K562 (cell line): Measurements from ENCODE around the gene NSF. TPM values are rescaled to one million over a fixed set of nuclear protein-coding genes. Genes with fewer than 3 reads are reported as not detected.

ENCODE experiments used
- ATF6 ChIP-seq: sonication (generic); formaldehyde crosslinking; IDR thresholded peaks from 2 replicates; pipeline ENCODE4 v1.4.0; 2020; ENCODE audit warnings: mild to moderate bottlenecking, missing genetic modification reagents
- C11orf30 ChIP-seq: fragments of 450-650 bp; IDR thresholded peaks from 2 replicates; pipeline ENCODE4 v1.6.1; 2016; ENCODE audit warnings: low read depth, mild to moderate bottlenecking
- FOSL1 ChIP-seq: fragments of 200-800 bp; sonication (Bioruptor generic); conservative IDR thresholded peaks from 2 replicates; pipeline ENCODE4 v1.6.1; 2016; ENCODE audit warnings: missing genetic modification characterization, missing compliant biosample characterization
- FOXK2 ChIP-seq, 2 experiments: fragments of 450-650 bp; IDR thresholded peaks in 1 of 2; conservative IDR thresholded peaks in 1 of 2; 2 replicates each; pipeline ENCODE4 v1.6.1; 2016; ENCODE audit warnings: low read depth in 2 of 2, mild to moderate bottlenecking in 1 of 2
- HDAC8 ChIP-seq: fragments of 450-650 bp; IDR thresholded peaks from 2 replicates; pipeline ENCODE4 v1.6.1; 2016; ENCODE audit warnings: mild to moderate bottlenecking, missing genetic modification characterization, moderate library complexity, missing compliant biosample characterization
- HEY1 ChIP-seq: fragments of 250-450 bp; sonication (Bioruptor Pico); IDR thresholded peaks from 2 replicates; pipeline ENCODE4 v1.5.0; 2020; ENCODE audit warnings: mild to moderate bottlenecking, moderate library complexity, borderline replicate concordance
- MBD2 ChIP-seq: sonication (generic); IDR thresholded peaks from 2 replicates; pipeline ENCODE4 v1.6.1; 2016; ENCODE audit warnings: low read depth, borderline replicate concordance
- MCM2 ChIP-seq: fragments of 450-650 bp; IDR thresholded peaks from 2 replicates; pipeline ENCODE4 v1.6.1; 2017; ENCODE audit warnings: low read depth, mild to moderate bottlenecking
- POLR2AphosphoS5 ChIP-seq: IDR thresholded peaks from 2 replicates; pipeline ENCODE4 v1.6.1; 2011; ENCODE audit warnings: mild to moderate bottlenecking, low read depth, low read length, moderate library complexity; ENCODE audit not compliant: control insufficient read depth, insufficient read depth
- RCOR1 ChIP-seq, 2 experiments: IDR thresholded peaks; 2 replicates each; pipeline ENCODE4 v1.6.1; 2012; ENCODE audit warnings: low read depth in 2 of 2, low read length in 2 of 2, borderline replicate concordance in 1 of 2, improper control_type of control experiment in 1 of 2
- SMARCE1 ChIP-seq: fragments of 450-650 bp; IDR thresholded peaks from 2 replicates; pipeline ENCODE4 v1.7.1; 2016; ENCODE audit warnings: mild to moderate bottlenecking
- SRF ChIP-seq, 2 experiments: fragments of 250-450, 450-650 bp in 1 of 2; sonication (Bioruptor Pico) in 1 of 2; sonication (generic) in 1 of 2; formaldehyde crosslinking; IDR thresholded peaks; 2 replicates each; pipeline versions ENCODE4 v1.5.0 to v1.5.1; 2020 to 2022; ENCODE audit warnings: mild to moderate bottlenecking in 1 of 2, missing genetic modification reagents in 1 of 2
- TAL1 ChIP-seq: fragments of 450-650 bp; IDR thresholded peaks from 2 replicates; pipeline ENCODE4 v1.6.1; 2016; ENCODE audit warnings: mild to moderate bottlenecking
- THAP12 ChIP-seq: fragments of 250-450 bp; sonication (Bioruptor Pico); IDR thresholded peaks from 2 replicates; pipeline ENCODE4 v1.9.0; 2021; ENCODE audit warnings: mild to moderate bottlenecking, inconsistent platforms
- ZHX1 ChIP-seq: fragments of 150-350 bp; conservative IDR thresholded peaks from 2 replicates; pipeline ENCODE4 v1.6.1; 2014; ENCODE audit warnings: low read length
- ZNF316 ChIP-seq: fragments of 450-650 bp; IDR thresholded peaks from 2 replicates; pipeline ENCODE4 v1.6.1; 2016
- ZNF395 ChIP-seq: fragments of 200-800 bp; sonication (Bioruptor generic); IDR thresholded peaks from 2 replicates; pipeline ENCODE4 v1.6.1; 2017; ENCODE audit warnings: missing genetic modification characterization, missing compliant biosample characterization
- ZNF696 ChIP-seq: fragments of 250-450 bp; sonication (Bioruptor Pico); conservative IDR thresholded peaks from 2 replicates; pipeline ENCODE4 v1.4.0; 2020; ENCODE audit warnings: mild to moderate bottlenecking, moderate library complexity
- ZNF699 ChIP-seq: fragments of 250-450 bp; sonication (Bioruptor Pico); IDR thresholded peaks from 2 replicates; pipeline ENCODE4 v1.8.0; 2021; ENCODE audit warnings: mild to moderate bottlenecking, moderate library complexity; ENCODE audit not compliant: insufficient replicate concordance
- polyA plus RNA-seq, 8 experiments: library from polyadenylated mRNA; depleted of rRNA in 4 of 8; stranded (reverse) in 5 of 8; unstranded in 3 of 8; fragments of >200 nt; fragmentation: Nextera tagmentation in 2 of 8; fragmentation: Illumina TruSeq in 1 of 8; extraction: Ambion mirVana in 2 of 8; extraction: Trizol in 1 of 8; gene quantifications; 2 replicates each; pipeline versions ENCODE4 v1.2.1 to v1.2.3, GENCODE V29; 2011 to 2014; ENCODE audit warnings: inconsistent platforms in 1 of 8, missing spikeins in 1 of 8
- total RNA-seq, 7 experiments: library from RNA; depleted of rRNA in 6 of 7; stranded (reverse); fragments of >200 nt in 6 of 7; fragmentation: Illumina TruSeq in 2 of 7; extraction: Trizol in 2 of 7; gene quantifications; 2 replicates each; pipeline versions ENCODE4 v1.2.1 to v1.2.3, GENCODE V29; 2011 to 2021; ENCODE audit warnings: low replicate concordance in 1 of 7

Gene NSF
- total and polyA plus RNA-seq, 9 of the 15 experiments (the other 6 are each of a cell fraction or from before 2014, with no cell fraction given), result 16.7 to 39.8 (median 36.7) TPM

GRCh38 chr17:46764709-46765401, 174.4 kb downstream of the NSF start (continued):
- TF ChIP-seq ZHX1 (no peak), SMARCE1 (peak; percentile 51; the same call in 1 of the 2 replicates), MCM2 (no peak), RCOR1 (IDR thresholded peaks at IDR 0.05; ENCODE audit: borderline replicate concordance in 1 of 2, low read depth in 2 of 2, low read length in 2 of 2) (peak in 1 of 2 experiments; percentile 84; a peak in 1 of 4 replicates), ZNF316 (0 out of 2 replicates have a peak, but pooled peaks have one; percentile 15), ATF6 (0 out of 2 replicates have a peak, but pooled peaks have one; percentile 22), ZNF699 (CRISPR knock-in tag) (no peak), HDAC8 (tag) (peak; percentile 27; the same call in 1 of the 2 replicates), TAL1 (peak; percentile 67), POLR2AphosphoS5 (peak; percentile 63; the same call in 1 of the 2 replicates), MBD2 (no peak), ZNF696 (CRISPR knock-in tag) (no peak), THAP12 (CRISPR knock-in tag) (no peak), FOSL1 (tag) (peak; percentile 82), C11orf30 (peak; percentile 27), FOXK2 (conservative IDR thresholded peaks at IDR 0.05 in 1 of 2, IDR thresholded peaks at IDR 0.05 in 1 of 2; ENCODE audit: low read depth in 2 of 2) (0 out of 4 replicates have a peak, but pooled peaks of 1 of the 2 experiments have one; percentile 45), SRF (CRISPR knock-in tag; IDR thresholded peaks at IDR 0.05) (0 out of 4 replicates have a peak, but pooled peaks of 1 of the 2 experiments have one; percentile 7), ZNF395 (CRISPR knock-in tag) (0 out of 2 replicates have a peak, but pooled peaks have one; percentile 24), HEY1 (CRISPR knock-in tag) (no peak)
